HG02973 (cell line): ENCODE measurements around the gene ANTXR1.
"Not testable (repeated sequence)": the region's sequence is repeated elsewhere in the genome, so short reads cannot be mapped to it uniquely, and the experiment has no call there.

Experiments used
- ATAC-seq: cut with Tn5 transposase; IDR thresholded peaks from one replicate; pipeline ENCODE4 v1.9.1; 2021; ENCODE audit warnings: moderate library complexity; ENCODE audit not compliant: unreplicated experiment

ANTXR1 gene

GRCh38 chr2:69253611-69254301 lies 240.8 kb downstream of the ANTXR1 start:
- no peak for ATAC-seq

- ATAC-seq, result no peak
Observed at GRCh38 chr2:69255760-69256159, 242.8 kb downstream of the ANTXR1 start.

GRCh38 chr2:69259994-69260591 lies 247.1 kb downstream of the ANTXR1 start:
- ATAC-seq, result not testable (repeated sequence)

GRCh38 chr2:69260666-69261065 lies 247.7 kb downstream of the ANTXR1 start:
- no peak for ATAC-seq

- no peak for ATAC-seq
Observed at GRCh38 chr2:69269330-69269729, 256.4 kb downstream of the ANTXR1 start.

GRCh38 chr2:69271831-69272257 lies 258.9 kb downstream of the ANTXR1 start:
- ATAC-seq, result no peak

- ATAC-seq, result no peak
Observed at GRCh38 chr2:69272803-69273471, 260.0 kb downstream of the ANTXR1 start.

GRCh38 chr2:69275490-69275889 lies 262.5 kb downstream of the ANTXR1 start:
- ATAC-seq, result no peak

- no peak for ATAC-seq
Observed at GRCh38 chr2:69278366-69278765, 265.4 kb downstream of the ANTXR1 start.

- ATAC-seq, result no peak
Observed at GRCh38 chr2:69279211-69279610, 266.2 kb downstream of the ANTXR1 start.

- ATAC-seq, result no peak
Observed at GRCh38 chr2:69279931-69280681, 267.1 kb downstream of the ANTXR1 start.

- no peak for ATAC-seq
Observed at GRCh38 chr2:69280796-69281412, 267.9 kb downstream of the ANTXR1 start.

GRCh38 chr2:69285379-69285894 lies 272.5 kb downstream of the ANTXR1 start:
- ATAC-seq, result no peak

- no peak for ATAC-seq
Observed at GRCh38 chr2:69287544-69287943, 274.6 kb downstream of the ANTXR1 start.

GRCh38 chr2:69288429-69288828 lies 275.4 kb downstream of the ANTXR1 start:
- no peak for ATAC-seq

- ATAC-seq, result no peak
Observed at GRCh38 chr2:69291004-69291650, 278.1 kb downstream of the ANTXR1 start.

- no peak for ATAC-seq
Observed at GRCh38 chr2:69291721-69292120, 278.7 kb downstream of the ANTXR1 start.

GRCh38 chr2:69292256-69292655 lies 279.3 kb downstream of the ANTXR1 start:
- ATAC-seq, result no peak

- no peak for ATAC-seq
Observed at GRCh38 chr2:69296421-69296820, 283.4 kb downstream of the ANTXR1 start.

GRCh38 chr2:69297216-69297615 lies 284.2 kb downstream of the ANTXR1 start:
- ATAC-seq, result no peak
